Measurements from ENCODE around the gene OTOF. TPM values are rescaled to one million over a fixed set of nuclear protein-coding genes. Genes with fewer than 3 reads are reported as not detected.

Gene OTOF
- total and polyA plus RNA-seq, 2 experiments from 2014 or later, result 0.21 to 0.23 TPM

GRCh38 chr2:26483027-26483326 is 5.1 kb upstream of the OTOF start (continued):
- no peak for TF ChIP-seq ETS1 (IDR thresholded peaks at IDR 0.05)

GRCh38 chr2:26482211-26483026 is 4.5 kb upstream of the OTOF start:
- H3K4me3 Mint-ChIP-seq, result no peak overlapping the region
- DNase-seq (ENCODE audit: low spot score), result no peak
- no peaks in the 10 kb centered on the region for H3K9me2 ChIP-seq (ENCODE audit: insufficient read depth)
- no peaks in the 10 kb centered on the region for H3K36me3 ChIP-seq (ENCODE audit: insufficient read depth)
- peaks cover 13% of the 10 kb centered on the region for H3K27me3 Mint-ChIP-seq (ENCODE audit: insufficient read depth, low read depth, poor library complexity)
- H3K36me3 Mint-ChIP-seq (ENCODE audit: low read depth), result no peaks in the 10 kb centered on the region
- H4K20me1 ChIP-seq (replicated peaks; ENCODE audit: insufficient read depth), result no peaks in the 10 kb centered on the region
- ATAC-seq, result no peak
- H3K9me3 Mint-ChIP-seq, result no peaks in the 10 kb centered on the region
- no peak overlapping the region for H3K4me2 ChIP-seq
- H3K79me2 ChIP-seq (replicated peaks; ENCODE audit: insufficient read depth), result no peaks in the 10 kb centered on the region
- no peak overlapping the region for H2AFZ ChIP-seq
- H3K27me3 ChIP-seq (ENCODE audit: insufficient read depth), result no peaks in the 10 kb centered on the region
- no peak overlapping the region for H3K27ac Mint-ChIP-seq
- H3K27ac ChIP-seq (ENCODE audit: low read depth), result no peak overlapping the region
- H3K4me1 ChIP-seq (ENCODE audit: insufficient read depth), result peaks cover 4% of the 10 kb centered on the region; the same call in 1 of the 2 replicates
- peaks cover 4% of the 10 kb centered on the region for H3K4me1 Mint-ChIP-seq
- H3K4me3 ChIP-seq, result no peak overlapping the region
- H3F3A ChIP-seq (replicated peaks; ENCODE audit: low read depth), result no peaks in the 10 kb centered on the region
- no peak for TF ChIP-seq STAT1 (IDR thresholded peaks at IDR 0.05; ENCODE audit: unreplicated experiment)
- TF ChIP-seq POLR2AphosphoS5 (IDR thresholded peaks at IDR 0.05; ENCODE audit: low read depth), result no peak
- no peak for TF ChIP-seq EZH2 (IDR thresholded peaks at IDR 0.05; ENCODE audit: low read depth, unreplicated experiment)
- TF ChIP-seq JUNB (IDR thresholded peaks at IDR 0.05; ENCODE audit: unreplicated experiment), result no peak
- no peak for TF ChIP-seq CREB1 (CRISPR knock-in tag; IDR thresholded peaks at IDR 0.05; ENCODE audit: low read depth)
- TF ChIP-seq ZNF331 (CRISPR knock-in tag; IDR thresholded peaks at IDR 0.05; ENCODE audit: low read depth), result no peak
- no peak for TF ChIP-seq NANOG (IDR thresholded peaks at IDR 0.05; ENCODE audit: borderline replicate concordance)
- TF ChIP-seq ZNF114 (CRISPR knock-in tag; IDR thresholded peaks at IDR 0.05), result no peak
- TF ChIP-seq CTCF (conservative IDR thresholded peaks at IDR 0.05; ENCODE audit: low read depth in 2 of 2), result no peak
- TF ChIP-seq REST (IDR thresholded peaks at IDR 0.05; ENCODE audit: unreplicated experiment), result no peak
- no peak for TF ChIP-seq EZH2phosphoT487 (IDR thresholded peaks at IDR 0.05; ENCODE audit: unreplicated experiment)
- TF ChIP-seq ZNF462 (CRISPR knock-in tag; IDR thresholded peaks at IDR 0.05), result no peak

Measured in GM23338 (cell line).